ENCODE measurements around the gene MATK.
"Not testable (repeated sequence)": the region's sequence is repeated elsewhere in the genome, so short reads cannot be mapped to it uniquely, and the experiment has no call there.

MATK gene

GRCh38 chr19:3768748-3769099, 17.5 kb downstream of the MATK start:
- no peak for DNase-seq

GRCh38 chr19:3768015-3768747, 18.0 kb downstream of the MATK start:
- DNase-seq, result no peak

DNA sequence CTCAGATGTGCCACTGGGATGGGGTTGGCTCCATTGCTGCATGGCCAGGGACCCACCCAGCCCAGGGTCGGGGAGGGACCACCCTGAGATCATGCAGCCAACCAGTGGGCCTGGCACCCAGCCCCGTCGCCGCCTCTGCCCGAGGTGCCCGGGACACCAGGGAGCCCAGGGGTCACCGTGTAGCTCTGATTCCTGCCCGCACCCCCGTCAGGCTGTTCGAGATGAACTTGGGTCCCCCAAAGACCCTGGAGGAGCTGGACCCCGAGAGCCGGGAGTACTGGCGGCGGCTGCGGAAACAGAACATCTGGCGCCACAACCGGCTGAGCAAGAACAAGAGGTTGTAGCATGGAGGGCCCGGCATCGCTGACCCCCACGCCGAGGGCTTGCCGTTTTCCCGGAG, 19.1 kb downstream of the MATK start:
- no peak for DNase-seq

GRCh38 chr19:3766520-3766919, 19.7 kb downstream of the MATK start:
- no peak for DNase-seq

DNA sequence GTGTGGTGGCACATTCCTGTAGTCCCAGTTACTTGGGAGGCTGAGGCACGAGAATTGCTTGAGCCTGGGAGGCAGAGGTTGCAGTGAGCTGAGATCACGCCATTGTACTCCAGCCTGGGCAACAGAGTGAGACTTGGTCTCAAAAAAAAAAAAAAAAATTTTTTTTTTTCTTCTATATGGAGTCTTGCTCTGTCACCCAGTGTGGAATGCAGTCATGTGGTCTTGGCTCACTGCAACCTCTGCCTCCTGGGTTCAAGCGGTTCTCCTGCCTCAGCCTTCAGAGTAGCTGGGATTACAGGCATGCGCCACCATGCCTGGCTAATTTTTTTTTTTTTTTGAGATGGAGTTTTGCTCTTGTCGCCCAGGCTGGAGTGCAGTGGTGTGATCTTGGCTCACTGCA, 20.4 kb downstream of the MATK start:
- DNase-seq, result not testable (repeated sequence)

- no peak for DNase-seq
Measured at GRCh38 chr19:3765121-3765520, 21.1 kb downstream of the MATK start.

DNA sequence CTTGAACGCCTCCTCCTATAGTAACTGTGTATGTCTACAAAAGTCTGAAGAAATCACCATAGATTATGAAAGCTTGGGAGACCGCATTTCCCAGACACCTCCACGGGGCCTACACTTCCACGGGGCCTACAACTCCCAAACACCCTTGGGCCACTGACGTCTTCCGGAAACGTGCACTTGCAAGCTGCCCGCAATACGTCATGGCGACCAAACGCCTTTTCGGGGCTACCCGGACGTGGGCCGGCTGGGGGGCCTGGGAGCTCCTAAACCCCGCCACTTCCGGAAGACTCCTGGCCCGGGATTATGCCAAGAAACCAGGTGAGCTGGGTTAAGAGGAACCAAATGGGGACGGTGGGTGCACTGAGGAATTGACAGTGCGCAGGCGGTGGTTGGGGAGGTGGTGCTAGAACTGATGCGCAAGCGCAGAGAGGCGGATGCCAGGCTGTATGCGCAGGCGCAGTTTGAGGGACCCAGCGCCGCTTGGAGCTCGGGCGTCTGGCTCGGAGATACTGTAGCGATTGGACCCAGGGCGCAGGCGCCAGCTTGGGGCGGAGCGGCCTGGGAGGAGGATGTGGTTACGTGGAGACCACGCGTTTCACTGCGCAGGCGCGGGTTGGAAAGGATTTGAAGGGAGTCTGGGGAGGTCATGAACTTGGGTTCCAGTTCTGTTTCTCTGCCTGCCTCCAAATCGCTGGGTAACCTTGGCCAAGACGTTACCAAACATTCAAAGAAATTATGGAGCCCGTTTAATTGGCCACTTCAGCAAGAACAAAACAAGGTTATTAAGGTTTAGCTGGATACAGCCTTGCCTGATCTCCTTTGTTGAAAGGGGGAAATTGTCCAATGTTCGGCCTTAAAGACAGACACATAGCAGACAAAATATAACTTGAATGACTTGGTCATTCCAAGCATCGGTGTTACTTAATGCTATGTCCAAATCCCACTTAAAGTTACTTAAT, 23.4 kb downstream of the MATK start, which contains the start of gene MRPL54:
MRPL54 (plus strand) TSS at position 182 of the 959 bp plus-strand sequence; CDS start at position 201, 19 bp downstream.
- peak; percentile 97 for DNase-seq

GRCh38 chr19:3762130-3762473, 24.1 kb downstream of the MATK start:
- DNase-seq, result no peak

- DNase-seq, result peak; percentile 71
Measured at GRCh38 chr19:3761382-3762129, 24.6 kb downstream of the MATK start, which contains the start of gene APBA3. TSS of gene APBA3 (minus strand) at chr19:3761692. CDS start at chr19:3760264, 1,428 bp downstream.

GRCh38 chr19:3760871-3761361, 25.3 kb downstream of the MATK start:
- DNase-seq, result no peak

GRCh38 chr19:3759482-3760254, 26.5 kb downstream of the MATK start:
- DNase-seq, result no peak

- not testable (repeated sequence) for DNase-seq
Measured at GRCh38 chr19:3758297-3758696, 27.9 kb downstream of the MATK start.

- not testable (repeated sequence) for DNase-seq
Measured at GRCh38 chr19:3757705-3758104, 28.5 kb downstream of the MATK start.

- no peak for DNase-seq
Measured at GRCh38 chr19:3753631-3754410, 32.4 kb downstream of the MATK start.

- no peak for DNase-seq
Measured at GRCh38 chr19:3752492-3752891, 33.7 kb downstream of the MATK start.

DNA sequence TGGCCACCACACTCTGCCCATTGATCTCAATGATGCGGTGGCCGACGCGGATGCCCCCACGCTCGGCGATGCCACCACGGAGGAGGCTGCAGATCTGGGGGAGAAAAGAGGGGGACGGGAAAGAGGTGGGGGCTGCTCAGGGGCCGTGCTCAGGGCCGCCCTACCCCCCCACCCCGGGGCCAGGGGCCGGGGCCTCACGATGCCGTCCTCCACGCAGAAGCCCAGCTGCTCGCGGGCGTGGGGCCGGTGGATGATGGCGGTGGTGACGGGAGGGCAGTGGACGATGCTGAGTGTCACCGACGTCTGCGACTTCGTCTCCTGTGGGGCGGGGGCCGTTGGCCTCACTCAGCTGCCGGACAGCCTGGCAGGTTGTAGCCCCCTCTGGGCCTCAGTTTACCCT, 34.9 kb downstream of the MATK start:
- DNase-seq, result no peak

- no peak for DNase-seq
Measured at GRCh38 chr19:3750211-3750610, 36.0 kb downstream of the MATK start.

- no peak for DNase-seq
Measured at GRCh38 chr19:3748965-3749364, 37.2 kb downstream of the MATK start.

DNA sequence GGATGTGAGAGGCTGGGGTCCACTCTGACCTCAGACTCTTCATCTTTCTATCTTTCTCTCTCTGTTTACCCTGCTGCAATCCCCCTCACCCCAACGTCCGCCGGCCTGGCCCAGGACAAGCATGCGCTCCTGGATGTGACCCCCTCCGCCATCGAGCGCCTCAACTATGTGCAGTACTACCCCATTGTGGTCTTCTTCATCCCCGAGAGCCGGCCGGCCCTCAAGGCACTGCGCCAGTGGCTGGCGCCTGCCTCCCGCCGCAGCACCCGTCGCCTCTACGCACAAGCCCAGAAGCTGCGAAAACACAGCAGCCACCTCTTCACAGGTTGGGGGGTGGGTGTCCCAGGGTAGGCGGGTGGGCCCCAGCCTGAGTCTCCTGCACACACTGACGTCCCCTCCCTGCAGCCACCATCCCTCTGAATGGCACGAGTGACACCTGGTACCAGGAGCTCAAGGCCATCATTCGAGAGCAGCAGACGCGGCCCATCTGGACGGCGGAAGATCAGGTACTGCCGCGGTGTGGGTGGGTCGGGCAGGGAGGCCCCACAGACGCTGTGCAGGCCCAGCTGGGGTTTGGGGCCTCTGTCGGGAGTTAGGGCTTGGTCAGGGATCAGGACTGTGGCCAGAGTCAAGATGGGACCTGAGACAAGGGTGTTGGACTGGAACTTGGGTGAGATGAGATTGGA, 39.7 kb downstream of the MATK start:
- DNase-seq, result no peak

DNA sequence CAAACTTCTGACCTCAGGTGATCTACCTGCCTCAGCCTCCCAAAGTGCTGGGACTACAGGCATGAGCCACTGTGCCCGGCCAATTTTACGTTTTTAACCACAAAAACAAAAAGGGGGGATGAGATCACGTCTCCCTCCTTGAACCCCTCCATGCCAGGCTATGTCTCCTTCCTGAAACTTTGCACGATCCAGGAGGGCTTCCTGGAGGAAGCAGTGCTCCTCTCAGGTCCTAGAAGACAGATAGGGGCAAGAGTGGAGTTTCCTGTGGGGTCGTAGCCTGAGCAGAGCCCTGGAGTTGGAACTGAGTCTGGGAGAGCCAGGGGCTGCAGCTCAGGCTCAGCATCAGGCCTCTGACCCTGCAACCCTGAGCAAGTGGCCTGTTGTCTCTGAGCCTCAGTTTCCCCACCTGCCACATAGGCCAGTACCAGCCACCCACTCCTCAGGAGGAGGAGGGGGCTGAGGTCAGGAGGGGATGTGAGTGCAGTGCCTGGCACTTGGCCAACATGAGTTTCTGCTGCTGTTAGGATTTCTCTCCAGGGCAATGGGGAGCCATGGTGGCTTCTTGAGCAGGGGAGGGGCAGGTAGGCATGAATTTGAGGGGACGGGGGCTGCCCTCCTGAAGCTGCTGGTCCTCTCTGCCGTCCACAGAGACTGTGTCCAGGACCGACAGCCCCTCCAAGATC, 40.7 kb downstream of the MATK start:
- no peak for DNase-seq

Measured in DMS153 (cell line).